Panc1 (cell line): ENCODE results near the gene NEU1. TPM values are rescaled to one million over a fixed set of nuclear protein-coding genes. Genes with fewer than 3 reads are reported as not detected.
"Not testable (repeated sequence)": the region's sequence is repeated elsewhere in the genome, so short reads cannot be mapped to it uniquely, and the experiment has no call there.

Experiments
- ATAC-seq: fragments of 200-7000 bp; cut with Tn5 transposase; 2 replicates; pipeline ENCODE4 v1.9.1; 2020; ENCODE audit warnings: mild to moderate bottlenecking, moderate library complexity
- BruUV-seq: library from RNA; stranded (reverse); fragments of 400-500 nt; replicated peaks from 2 replicates; lab custom pipeline; 2021; lab: Mats Ljungman, UMichigan
- CTCF ChIA-PET: fragments of 300-600 bp; sonication (Branson Sonifier 250); formaldehyde crosslinking; loops from one replicate; lab custom pipeline; 2022; ENCODE audit warnings: antibody characterized with exemption; lab: Charles Lee
- POLR2A ChIA-PET: fragments of 300-600 bp; sonication (Branson Sonifier 250); formaldehyde crosslinking; loops from one replicate; lab custom pipeline; 2022; ENCODE audit warnings: antibody characterized with exemption; lab: Charles Lee
- DNase-seq: peaks from one replicate; pipeline ENCODE4 v3.0.0-alpha.2; 2010; ENCODE audit warnings: low read depth, low spot score
- H3K27ac ChIP-seq: 2 replicates; pipeline ENCODE4 v1.5.1; 2011; ENCODE audit warnings: mild to moderate bottlenecking, low read length, inconsistent platforms
- H3K27me3 ChIP-seq: fragments of 200-500 bp; sonication (Bioruptor generic); 2 replicates; pipeline ENCODE4 v1.6.0; 2014; ENCODE audit warnings: low read length, inconsistent platforms; ENCODE audit not compliant: control insufficient read depth, insufficient read depth
- H3K36me3 ChIP-seq: fragments of 200-500 bp; sonication (Bioruptor generic); 2 replicates; pipeline ENCODE4 v1.5.1; 2014; ENCODE audit warnings: inconsistent platforms, mild to moderate bottlenecking, low read length, moderate library complexity; ENCODE audit not compliant: control insufficient read depth, insufficient read depth
- H3K4me1 ChIP-seq: 2 replicates; pipeline ENCODE4 v1.5.1; 2011; ENCODE audit warnings: inconsistent platforms, mild to moderate bottlenecking, low read length, moderate library complexity; ENCODE audit not compliant: control insufficient read depth, insufficient read depth
- H3K4me3 ChIP-seq, 2 experiments: 2 replicates each; pipeline ENCODE4 v1.5.1; 2011 to 2012; ENCODE audit warnings: low read depth in 2 of 2, low read length in 2 of 2, mild to moderate bottlenecking in 2 of 2, inconsistent platforms in 1 of 2, moderate library complexity in 1 of 2
- H3K9me3 ChIP-seq: fragments of 200-500 bp; sonication (Bioruptor generic); 2 replicates; pipeline ENCODE4 v1.5.1; 2014; ENCODE audit warnings: low read depth, mild to moderate bottlenecking, inconsistent platforms, low read length, moderate library complexity; ENCODE audit not compliant: control insufficient read depth, insufficient read depth
- POLR2AphosphoS5 ChIP-seq: IDR thresholded peaks from 2 replicates; pipeline ENCODE4 v1.6.1; 2012; ENCODE audit warnings: mild to moderate bottlenecking, low read depth, low read length, moderate library complexity
- SIN3A ChIP-seq: IDR thresholded peaks from 2 replicates; pipeline ENCODE4 v1.6.1; 2012; ENCODE audit warnings: low read depth, mild to moderate bottlenecking, low read length, moderate library complexity, borderline replicate concordance; ENCODE audit not compliant: insufficient read depth
- TCF7L2 ChIP-seq: IDR thresholded peaks from 2 replicates; pipeline ENCODE4 v1.6.1; 2011; ENCODE audit warnings: mild to moderate bottlenecking, low read depth, low read length, inconsistent platforms
- in situ Hi-C: cut with HindIII; loops from 2 replicates; pipeline ENCODE4 v1.10.0; 2016; ENCODE audit warnings: low sequenced_read_pairs, low pct_unique_long_range_greater_than_20kb
- intact Hi-C: fragments of 100-400 bp; cut with micrococcal nuclease; formaldehyde crosslinking; loops from one replicate; pipeline ENCODE4 v1.10.0; 2022; ENCODE audit not compliant: unreplicated experiment
- total RNA-seq: library from RNA; stranded (reverse); gene quantifications from one replicate; pipeline ENCODE4 v1.2.1, GENCODE V29; 2021; ENCODE audit not compliant: unreplicated experiment
- TF ChIP-seq, protein P1 (sequence below): fragments of 450-650 bp; IDR thresholded peaks from 2 replicates; pipeline ENCODE4 v1.5.1; 2017; ENCODE audit warnings: mild to moderate bottlenecking
- TF ChIP-seq, protein P2 (sequence below), 2 experiments: IDR thresholded peaks; 2 replicates each; pipeline ENCODE4 v1.6.1; 2011 to 2012; ENCODE audit warnings: low read depth in 2 of 2, control low read depth in 1 of 2, low read length in 1 of 2, mild to moderate bottlenecking in 1 of 2, moderate library complexity in 1 of 2; ENCODE audit not compliant: insufficient read depth in 1 of 2

The NEU1 gene
- total RNA-seq, 1 experiment from 2014 or later, result 111 TPM

- ATAC-seq, result peak; percentile 20
- H3K9me3 ChIP-seq, result no peaks in the 10 kb centered on the region
- H3K27me3 ChIP-seq, result no peaks in the 10 kb centered on the region
- in situ Hi-C loops (no loop called here), intact Hi-C loops (no loop called here)
- H3K27ac ChIP-seq, result no peak overlapping the region
- TF ChIP-seq, protein P1, sequence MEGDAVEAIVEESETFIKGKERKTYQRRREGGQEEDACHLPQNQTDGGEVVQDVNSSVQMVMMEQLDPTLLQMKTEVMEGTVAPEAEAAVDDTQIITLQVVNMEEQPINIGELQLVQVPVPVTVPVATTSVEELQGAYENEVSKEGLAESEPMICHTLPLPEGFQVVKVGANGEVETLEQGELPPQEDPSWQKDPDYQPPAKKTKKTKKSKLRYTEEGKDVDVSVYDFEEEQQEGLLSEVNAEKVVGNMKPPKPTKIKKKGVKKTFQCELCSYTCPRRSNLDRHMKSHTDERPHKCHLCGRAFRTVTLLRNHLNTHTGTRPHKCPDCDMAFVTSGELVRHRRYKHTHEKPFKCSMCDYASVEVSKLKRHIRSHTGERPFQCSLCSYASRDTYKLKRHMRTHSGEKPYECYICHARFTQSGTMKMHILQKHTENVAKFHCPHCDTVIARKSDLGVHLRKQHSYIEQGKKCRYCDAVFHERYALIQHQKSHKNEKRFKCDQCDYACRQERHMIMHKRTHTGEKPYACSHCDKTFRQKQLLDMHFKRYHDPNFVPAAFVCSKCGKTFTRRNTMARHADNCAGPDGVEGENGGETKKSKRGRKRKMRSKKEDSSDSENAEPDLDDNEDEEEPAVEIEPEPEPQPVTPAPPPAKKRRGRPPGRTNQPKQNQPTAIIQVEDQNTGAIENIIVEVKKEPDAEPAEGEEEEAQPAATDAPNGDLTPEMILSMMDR, result no peak
- TF ChIP-seq TCF7L2 (no peak), POLR2AphosphoS5 (no peak), SIN3A (no peak)
- TF ChIP-seq, protein P2, sequence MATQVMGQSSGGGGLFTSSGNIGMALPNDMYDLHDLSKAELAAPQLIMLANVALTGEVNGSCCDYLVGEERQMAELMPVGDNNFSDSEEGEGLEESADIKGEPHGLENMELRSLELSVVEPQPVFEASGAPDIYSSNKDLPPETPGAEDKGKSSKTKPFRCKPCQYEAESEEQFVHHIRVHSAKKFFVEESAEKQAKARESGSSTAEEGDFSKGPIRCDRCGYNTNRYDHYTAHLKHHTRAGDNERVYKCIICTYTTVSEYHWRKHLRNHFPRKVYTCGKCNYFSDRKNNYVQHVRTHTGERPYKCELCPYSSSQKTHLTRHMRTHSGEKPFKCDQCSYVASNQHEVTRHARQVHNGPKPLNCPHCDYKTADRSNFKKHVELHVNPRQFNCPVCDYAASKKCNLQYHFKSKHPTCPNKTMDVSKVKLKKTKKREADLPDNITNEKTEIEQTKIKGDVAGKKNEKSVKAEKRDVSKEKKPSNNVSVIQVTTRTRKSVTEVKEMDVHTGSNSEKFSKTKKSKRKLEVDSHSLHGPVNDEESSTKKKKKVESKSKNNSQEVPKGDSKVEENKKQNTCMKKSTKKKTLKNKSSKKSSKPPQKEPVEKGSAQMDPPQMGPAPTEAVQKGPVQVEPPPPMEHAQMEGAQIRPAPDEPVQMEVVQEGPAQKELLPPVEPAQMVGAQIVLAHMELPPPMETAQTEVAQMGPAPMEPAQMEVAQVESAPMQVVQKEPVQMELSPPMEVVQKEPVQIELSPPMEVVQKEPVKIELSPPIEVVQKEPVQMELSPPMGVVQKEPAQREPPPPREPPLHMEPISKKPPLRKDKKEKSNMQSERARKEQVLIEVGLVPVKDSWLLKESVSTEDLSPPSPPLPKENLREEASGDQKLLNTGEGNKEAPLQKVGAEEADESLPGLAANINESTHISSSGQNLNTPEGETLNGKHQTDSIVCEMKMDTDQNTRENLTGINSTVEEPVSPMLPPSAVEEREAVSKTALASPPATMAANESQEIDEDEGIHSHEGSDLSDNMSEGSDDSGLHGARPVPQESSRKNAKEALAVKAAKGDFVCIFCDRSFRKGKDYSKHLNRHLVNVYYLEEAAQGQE (IDR thresholded peaks at IDR 0.05; ENCODE audit: insufficient read depth in 1 of 2, low read depth in 2 of 2, low read length in 1 of 2), result no peak
- H3K4me3 ChIP-seq, result no peak overlapping the region
- BruUV-seq, result no TSS peak
- H3K36me3 ChIP-seq, result peaks cover 14% of the 10 kb centered on the region
- no peak for DNase-seq
- H3K4me1 ChIP-seq, result peaks cover 28% of the 10 kb centered on the region
- POLR2A ChIA-PET, result interaction anchor here (0.6 kb wide), 1 partner anchor 1128 kb away, joined by 5 read pairs; no protein-coding TSS in a partner anchor
- CTCF ChIA-PET, result no interaction called here
Observed at GRCh38 chr6:31842053-31842452, 20.6 kb downstream of the NEU1 start.

GRCh38 chr6:31839779-31840126 is 22.9 kb downstream of the NEU1 start:
- intact Hi-C loops, result loop anchor here (10.0 kb wide), 1 partner anchor 105 kb away; the partner anchor contains the start of gene CLIC1
- H3K27me3 ChIP-seq, H3K4me3 ChIP-seq, DNase-seq, ATAC-seq, BruUV-seq, CTCF ChIA-PET, H3K27ac ChIP-seq, H3K9me3 ChIP-seq, in situ Hi-C loops: not testable (repeated sequence)
- Histone ChIP-seq H3K4me1 (peaks cover 30% of the 10 kb centered on the region), H3K36me3 (peaks cover 21% of the 10 kb centered on the region)
- POLR2A ChIA-PET, result interaction anchor here (0.9 kb wide), 1 partner anchor 135 kb away, joined by 3 read pairs; no protein-coding TSS in a partner anchor

DNA sequence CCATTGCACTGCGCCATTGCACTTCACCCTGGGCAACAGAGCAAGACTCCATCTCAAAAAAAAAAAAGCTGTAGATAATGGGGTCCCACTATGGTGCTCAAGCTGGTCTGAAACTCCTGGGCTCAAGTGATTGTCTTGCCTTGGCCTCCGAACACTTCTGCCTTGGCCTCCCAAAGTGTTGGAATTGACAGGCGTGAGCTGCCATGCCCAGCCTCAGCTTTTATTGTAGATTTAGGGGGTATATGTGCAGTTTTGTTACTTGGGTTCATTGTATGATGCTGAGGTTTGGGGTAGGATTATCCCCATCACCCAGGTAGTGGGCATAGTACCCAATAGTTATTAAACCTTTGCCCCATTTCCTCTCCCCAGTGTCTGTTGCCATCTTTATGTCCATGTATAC is 23.7 kb downstream of the NEU1 start:
- peaks cover 21% of the 10 kb centered on the region for H3K36me3 ChIP-seq
- ChIA-PET POLR2A (no interaction called here), CTCF (interaction anchor here (0.6 kb wide), 1 partner anchor 25 kb away, joined by 4 read pairs; no protein-coding TSS in a partner anchor)
- ATAC-seq, result no peak
- intact Hi-C loops (loop anchor here (10.0 kb wide), 1 partner anchor 104 kb away; the partner anchor contains the start of gene CLIC1), in situ Hi-C loops (no loop called here)
- no peak for DNase-seq
- H3K27me3 ChIP-seq, result no peaks in the 10 kb centered on the region
- BruUV-seq, result no TSS peak
- H3K4me3 ChIP-seq, result peak overlapping the region; percentile 77 to 95; a peak in 3 of 4 replicates
- H3K4me1 ChIP-seq, result peaks cover 27% of the 10 kb centered on the region
- no peak overlapping the region for H3K27ac ChIP-seq
- no peaks in the 10 kb centered on the region for H3K9me3 ChIP-seq
- TF ChIP-seq, protein P1, result no peak
- TF ChIP-seq SIN3A (no peak), TCF7L2 (no peak), POLR2AphosphoS5 (peak; percentile 15; the same call in 1 of the 2 replicates)
- TF ChIP-seq, protein P2 (IDR thresholded peaks at IDR 0.05; ENCODE audit: insufficient read depth in 1 of 2, low read depth in 2 of 2, low read length in 1 of 2), result no peak
